Measurements from ENCODE around the gene PMPCA.
A peak's percentile ranks its signal among the peaks of the same experiment; 100 is the strongest.

The PMPCA gene

GRCh38 chr9:136410500-136411287 is at the start of gene PMPCA, which contains the start of gene ENTR1:
TSS of gene PMPCA (plus strand) at chr9:136410658. CDS start at chr9:136410669, 11 bp downstream.
TSS of gene ENTR1 (minus strand) at chr9:136410614. CDS start at chr9:136410397, 217 bp downstream.
- peak; percentile 92 to 94 for DNase-seq

- DNase-seq, result no peak
Observed at GRCh38 chr9:136361047-136361753, 49.3 kb upstream of the PMPCA start.

GRCh38 chr9:136361754-136362449 is 48.6 kb upstream of the PMPCA start:
- no peak for DNase-seq

GRCh38 chr9:136362450-136362784 is 48.0 kb upstream of the PMPCA start:
- no peak for DNase-seq

- DNase-seq, result peak; percentile 93
Observed at GRCh38 chr9:136363106-136363948, 47.1 kb upstream of the PMPCA start, which contains the start of gene DNLZ. TSS of gene DNLZ (minus strand) at chr9:136363744. CDS start at chr9:136363714, 30 bp downstream.

GRCh38 chr9:136363949-136364748 is 46.3 kb upstream of the PMPCA start:
- DNase-seq, result no peak

GRCh38 chr9:136364942-136365774 is 45.3 kb upstream of the PMPCA start:
- DNase-seq, result no peak

- DNase-seq, result peak in 1 of 2 donors; percentile 21
Observed at GRCh38 chr9:136365775-136366222, 44.7 kb upstream of the PMPCA start.

GRCh38 chr9:136366826-136367225 is 43.6 kb upstream of the PMPCA start:
- DNase-seq, result no peak

- DNase-seq, result no peak
Observed at GRCh38 chr9:136367296-136368145, 42.9 kb upstream of the PMPCA start.

- no peak for DNase-seq
Observed at GRCh38 chr9:136368190-136368589, 42.3 kb upstream of the PMPCA start.

- no peak for DNase-seq
Observed at GRCh38 chr9:136370037-136370436, 40.4 kb upstream of the PMPCA start.

GRCh38 chr9:136370687-136371532 is 39.5 kb upstream of the PMPCA start:
- no peak for DNase-seq

GRCh38 chr9:136371533-136371880 is 39.0 kb upstream of the PMPCA start:
- no peak for DNase-seq

GRCh38 chr9:136372006-136372405 is 38.5 kb upstream of the PMPCA start:
- DNase-seq, result no peak

- peak in 1 of 2 donors; percentile 57 for DNase-seq
Observed at GRCh38 chr9:136372561-136373299, 37.7 kb upstream of the PMPCA start.

GRCh38 chr9:136373300-136374182 is 36.9 kb upstream of the PMPCA start, which contains the start of gene CARD9:
TSS of gene CARD9 (minus strand) at chr9:136373669. CDS start at chr9:136372078, 1,591 bp downstream.
- peak in 1 of 2 donors; percentile 50 for DNase-seq

Measured in CD4-positive, alpha-beta T cell treated with Interleukin-1 beta for 1 hour (primary cell).